Measurements from ENCODE around the gene SPRED1.

SPRED1 gene

GRCh38 chr15:38297623-38298388 is 45.2 kb downstream of the SPRED1 start:
- DNase-seq: no peak
- H3K36me3 ChIP-seq: no peaks in the 10 kb centered on the region

GRCh38 chr15:38299216-38299615 is 46.6 kb downstream of the SPRED1 start:
- Histone ChIP-seq H3K9me3 (no peaks in the 10 kb centered on the region), H3K36me3 (no peaks in the 10 kb centered on the region), H3K4me1 (no peaks in the 10 kb centered on the region; the same call in 1 of the 2 replicates), H3K27me3 (no peaks in the 10 kb centered on the region), H3K4me3 (ENCODE audit: low read depth, low read length) (no peak overlapping the region)
- TF ChIP-seq CTCF (IDR thresholded peaks at IDR 0.05; ENCODE audit: low read depth, low read length): no peak
- no peak for DNase-seq

More at GRCh38 chr15:38297623-38298388, 45.2 kb downstream of the SPRED1 start:
- Histone ChIP-seq H3K27me3 (no peaks in the 10 kb centered on the region), H3K4me1 (no peaks in the 10 kb centered on the region; the same call in 1 of the 2 replicates), H3K4me3 (ENCODE audit: low read depth, low read length) (no peak overlapping the region), H3K9me3 (no peaks in the 10 kb centered on the region)
- TF ChIP-seq CTCF (IDR thresholded peaks at IDR 0.05; ENCODE audit: low read depth, low read length): no peak

GRCh38 chr15:38300395-38300794 is 47.8 kb downstream of the SPRED1 start:
- no peaks in the 10 kb centered on the region for H3K36me3 ChIP-seq
- H3K4me1 ChIP-seq: no peaks in the 10 kb centered on the region; the same call in 1 of the 2 replicates
- no peaks in the 10 kb centered on the region for H3K27me3 ChIP-seq
- DNase-seq: no peak
- TF ChIP-seq CTCF (IDR thresholded peaks at IDR 0.05; ENCODE audit: low read depth, low read length): no peak
- H3K4me3 ChIP-seq (ENCODE audit: low read depth, low read length): no peak overlapping the region
- no peaks in the 10 kb centered on the region for H3K9me3 ChIP-seq

- no peak for DNase-seq
- H3K27me3 ChIP-seq: no peaks in the 10 kb centered on the region
- no peaks in the 10 kb centered on the region for H3K4me1 ChIP-seq
- TF ChIP-seq CTCF (IDR thresholded peaks at IDR 0.05; ENCODE audit: low read depth, low read length): no peak
- peaks cover 2% of the 10 kb centered on the region for H3K36me3 ChIP-seq
- no peaks in the 10 kb centered on the region for H3K9me3 ChIP-seq
- H3K4me3 ChIP-seq (ENCODE audit: low read depth, low read length): no peak overlapping the region
Observed at GRCh38 chr15:38304481-38304880, 51.8 kb downstream of the SPRED1 start.

- H3K36me3 ChIP-seq: peaks cover 4% of the 10 kb centered on the region
- DNase-seq: no peak
- no peaks in the 10 kb centered on the region for H3K9me3 ChIP-seq
- TF ChIP-seq CTCF (IDR thresholded peaks at IDR 0.05; ENCODE audit: low read depth, low read length): no peak
- no peaks in the 10 kb centered on the region for H3K27me3 ChIP-seq
- no peaks in the 10 kb centered on the region for H3K4me1 ChIP-seq
- no peak overlapping the region for H3K4me3 ChIP-seq (ENCODE audit: low read depth, low read length)
Observed at GRCh38 chr15:38307251-38307650, 54.6 kb downstream of the SPRED1 start.

- no peaks in the 10 kb centered on the region for H3K4me1 ChIP-seq
- DNase-seq: no peak
- TF ChIP-seq CTCF (IDR thresholded peaks at IDR 0.05; ENCODE audit: low read depth, low read length): no peak
Observed at GRCh38 chr15:38307861-38308641, 55.4 kb downstream of the SPRED1 start.

More at GRCh38 chr15:38307861-38308641, 55.4 kb downstream of the SPRED1 start:
- no peak overlapping the region for H3K4me3 ChIP-seq (ENCODE audit: low read depth, low read length)
- no peaks in the 10 kb centered on the region for H3K9me3 ChIP-seq
- peaks cover 4% of the 10 kb centered on the region for H3K36me3 ChIP-seq
- H3K27me3 ChIP-seq: no peaks in the 10 kb centered on the region
